B cell (primary cell): ENCODE measurements around the gene TENM4. TPM values are rescaled to one million over a fixed set of nuclear protein-coding genes. Genes with fewer than 3 reads are reported as not detected.

Experiments
- ATAC-seq: fragments of 200-7000 bp; cut with Tn5 transposase; one replicate; pipeline ENCODE4 v1.10.0; 2021; ENCODE audit warnings: low read depth, mild to moderate bottlenecking, moderate number of reproducible peaks, moderate library complexity
- CTCF ChIA-PET: fragments of 350-600 bp; sonication (Branson Sonifier 250); formaldehyde crosslinking; loops from one replicate; lab custom pipeline; 2021; ENCODE audit warnings: antibody characterized with exemption, inconsistent platforms; lab: Charles Lee
- POLR2A ChIA-PET: fragments of 350-600 bp; sonication (Branson Sonifier 250); formaldehyde crosslinking; loops from one replicate; lab custom pipeline; 2021; ENCODE audit warnings: antibody characterized with exemption; lab: Charles Lee
- DNase-seq: peaks from one replicate; pipeline ENCODE4 v3.0.0; 2013
- H2AFZ ChIP-seq: 2 replicates; pipeline ENCODE4 v1.6.1; 2012; ENCODE audit warnings: mild to moderate bottlenecking, low read depth, low read length; ENCODE audit not compliant: insufficient read depth, poor library complexity, severe bottlenecking
- H3K27ac ChIP-seq, 2 donors: 1 replicate in 1 of 2; 2 replicates in 1 of 2; pipeline ENCODE4 v1.5.1; 2012 to 2013; ENCODE audit warnings: low read length in 2 of 2, mild to moderate bottlenecking in 2 of 2, moderate library complexity in 1 of 2
- H3K27me3 ChIP-seq, 4 experiments: fragments of 200-600 bp in 1 of 4; sonication (generic) in 1 of 4; replicated peaks in 1 of 4; 1 replicate in 2 of 4; 2 replicates in 2 of 4; pipeline versions ENCODE4 v1.6.1 to v1.7.0; 2013 to 2016; ENCODE audit warnings: low read length in 3 of 4, mild to moderate bottlenecking in 2 of 4, mixed read lengths in 1 of 4, moderate library complexity in 1 of 4; ENCODE audit not compliant: insufficient read depth in 4 of 4, control insufficient read depth in 3 of 4; ENCODE audit errors: control extremely low read depth in 1 of 4
- H3K36me3 ChIP-seq, 2 experiments: replicated peaks in 1 of 2; 1 replicate in 1 of 2; 2 replicates in 1 of 2; pipeline versions ENCODE4 v1.6.1 to v1.7.1; 2013; ENCODE audit warnings: low read length in 1 of 2; ENCODE audit not compliant: insufficient read depth in 2 of 2, control insufficient read depth in 1 of 2; ENCODE audit errors: control extremely low read depth in 1 of 2, extremely low read depth in 1 of 2
- H3K4me1 ChIP-seq, 2 donors: fragments of 200-600 bp in 1 of 2; sonication (generic) in 1 of 2; 1 replicate in 1 of 2; 2 replicates in 1 of 2; pipeline versions ENCODE4 v1.5.1 to v1.6.1; 2013 to 2017; ENCODE audit warnings: low read length in 2 of 2; ENCODE audit not compliant: control insufficient read depth in 2 of 2, insufficient read depth in 2 of 2
- H3K4me2 ChIP-seq: replicated peaks from 2 replicates; pipeline ENCODE3; 2012; ENCODE audit warnings: mild to moderate bottlenecking, low read depth, low read length; ENCODE audit not compliant: poor library complexity, severe bottlenecking
- H3K4me3 ChIP-seq, 5 experiments: fragments of 200-600 bp in 1 of 5; sonication (generic) in 1 of 5; 1 replicate in 3 of 5; 2 replicates in 2 of 5; pipeline versions ENCODE4 v1.5.1 to v1.7.0; 2011 to 2016; ENCODE audit warnings: low read length in 4 of 5, mild to moderate bottlenecking in 4 of 5, low read depth in 2 of 5, control low read depth in 1 of 5, moderate library complexity in 1 of 5; ENCODE audit not compliant: insufficient read depth in 1 of 5; ENCODE audit errors: control extremely low read depth in 1 of 5, extremely low read depth in 1 of 5
- H3K79me2 ChIP-seq: fragments of 200-600 bp; sonication (generic); one replicate; pipeline ENCODE4 v1.6.0; 2016; ENCODE audit warnings: low read length; ENCODE audit not compliant: control insufficient read depth, insufficient read depth
- H3K9ac ChIP-seq: fragments of 200-600 bp; sonication (generic); 2 replicates; pipeline ENCODE4 v1.6.1; 2017; ENCODE audit warnings: mild to moderate bottlenecking, low read length, moderate library complexity
- H3K9me3 ChIP-seq, 3 donors: one replicate each; pipeline versions ENCODE4 v1.6.1 to v1.7.1; 2013; ENCODE audit warnings: low read length in 2 of 3; ENCODE audit not compliant: control insufficient read depth in 2 of 3, insufficient read depth in 1 of 3; ENCODE audit errors: control extremely low read depth in 1 of 3
- H4K20me1 ChIP-seq: 2 replicates; pipeline ENCODE4 v1.6.0; 2012; ENCODE audit warnings: mild to moderate bottlenecking, low read length; ENCODE audit not compliant: insufficient read depth, control insufficient read depth, poor library complexity, severe bottlenecking
- H3K27ac Mint-ChIP-seq: one replicate; pipeline ENCODE4 v1.8.0; 2021; ENCODE audit warnings: mixed read lengths
- H3K27me3 Mint-ChIP-seq: one replicate; pipeline ENCODE4 v1.8.0; 2021; ENCODE audit warnings: mixed read lengths
- H3K4me1 Mint-ChIP-seq: one replicate; pipeline ENCODE4 v1.8.0; 2021; ENCODE audit warnings: mixed read lengths
- H3K4me3 Mint-ChIP-seq: one replicate; pipeline ENCODE4 v1.8.0; 2021; ENCODE audit warnings: mixed read lengths
- H3K9me3 Mint-ChIP-seq: one replicate; pipeline ENCODE4 v1.8.0; 2022; ENCODE audit warnings: mixed read lengths; ENCODE audit not compliant: insufficient read depth
- EZH2 ChIP-seq: IDR thresholded peaks from 2 replicates; pipeline ENCODE4 v1.6.1; 2012; ENCODE audit warnings: borderline replicate concordance, low read depth, mild to moderate bottlenecking, moderate library complexity, low read length; ENCODE audit not compliant: insufficient read depth, poor library complexity, severe bottlenecking
- WGBS: methylation state at CpG from one replicate; pipeline ENCODE4 v1.1.5; 2013; ENCODE audit warnings: missing lambda C conversion rate; ENCODE audit not compliant: insufficient coverage; 5-methylcytosine and 5-hydroxymethylcytosine counted together
- intact Hi-C: fragments of 100-400 bp; cut with micrococcal nuclease; formaldehyde crosslinking; loops from one replicate; pipeline ENCODE4 v1.10.0; 2022
- polyA plus RNA-seq: library from polyadenylated mRNA; depleted of rRNA; stranded (reverse); fragments of >200 nt; gene quantifications from 2 replicates; pipeline ENCODE4 v1.2.3, GENCODE V29; 2012
- total RNA-seq, 2 donors: library from RNA; stranded (reverse); fragments of 120-200 nt in 1 of 2; gene quantifications; 1 replicate in 1 of 2; 2 replicates in 1 of 2; pipeline versions ENCODE4 v1.2.3 to v1.2.4, GENCODE V29; 2013 to 2022
- TF ChIP-seq, protein P1 (sequence below): fragments of 200-600 bp; IDR thresholded peaks from one replicate; pipeline ENCODE4 v1.8.0; 2022; ENCODE audit warnings: antibody characterized with exemption, mild to moderate bottlenecking

Gene TENM4
- total and polyA plus RNA-seq, 2 donors (not counting 1 experiment from before 2014, with no cell fraction given) = 0.09 to 5.7 TPM

DNA sequence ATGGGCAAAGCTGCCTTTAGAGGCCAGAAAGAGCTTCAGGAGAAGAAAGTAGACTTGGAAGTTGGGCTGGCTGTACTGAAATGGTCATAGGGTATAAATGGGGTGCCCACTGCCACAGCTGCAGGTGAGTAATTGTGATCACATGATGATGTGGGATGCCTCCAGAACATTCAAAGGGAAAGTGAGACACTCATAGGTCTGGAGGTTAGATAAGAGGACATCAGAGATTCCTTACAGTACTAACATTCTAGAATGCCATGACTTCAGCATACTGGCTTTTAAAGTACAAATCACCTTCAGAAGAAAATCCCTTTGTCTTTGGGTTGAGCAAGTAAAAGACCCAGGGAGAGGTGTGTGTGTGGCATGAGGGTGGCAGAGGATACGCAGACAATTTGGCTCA is 419.2 kb downstream of the TENM4 start:
- Histone ChIP-seq H3K9ac (no peak overlapping the region), H3K79me2 (no peaks in the 10 kb centered on the region), H3K27ac (no peak overlapping the region), H2AFZ (no peak overlapping the region), H3K4me1 (peaks cover 0 to under 1% of the 10 kb centered on the region in 2 donors), H3K4me3 (no peak overlapping the region), H3K4me2 (no peak overlapping the region), H3K27me3 (peaks cover 0 to 38% (median 15%) of the 10 kb centered on the region in 4 experiments), H3K36me3 (no peaks in the 10 kb centered on the region), H3K9me3 (no peaks in the 10 kb centered on the region), H4K20me1 (no peaks in the 10 kb centered on the region)
- POLR2A ChIA-PET = no interaction called here
- Mint-ChIP-seq H3K27ac (no peak overlapping the region), H3K9me3 (no peaks in the 10 kb centered on the region), H3K27me3 (peaks cover 47% of the 10 kb centered on the region), H3K4me1 (peaks cover 3% of the 10 kb centered on the region), H3K4me3 (no peak overlapping the region)
- TF ChIP-seq, protein P1, sequence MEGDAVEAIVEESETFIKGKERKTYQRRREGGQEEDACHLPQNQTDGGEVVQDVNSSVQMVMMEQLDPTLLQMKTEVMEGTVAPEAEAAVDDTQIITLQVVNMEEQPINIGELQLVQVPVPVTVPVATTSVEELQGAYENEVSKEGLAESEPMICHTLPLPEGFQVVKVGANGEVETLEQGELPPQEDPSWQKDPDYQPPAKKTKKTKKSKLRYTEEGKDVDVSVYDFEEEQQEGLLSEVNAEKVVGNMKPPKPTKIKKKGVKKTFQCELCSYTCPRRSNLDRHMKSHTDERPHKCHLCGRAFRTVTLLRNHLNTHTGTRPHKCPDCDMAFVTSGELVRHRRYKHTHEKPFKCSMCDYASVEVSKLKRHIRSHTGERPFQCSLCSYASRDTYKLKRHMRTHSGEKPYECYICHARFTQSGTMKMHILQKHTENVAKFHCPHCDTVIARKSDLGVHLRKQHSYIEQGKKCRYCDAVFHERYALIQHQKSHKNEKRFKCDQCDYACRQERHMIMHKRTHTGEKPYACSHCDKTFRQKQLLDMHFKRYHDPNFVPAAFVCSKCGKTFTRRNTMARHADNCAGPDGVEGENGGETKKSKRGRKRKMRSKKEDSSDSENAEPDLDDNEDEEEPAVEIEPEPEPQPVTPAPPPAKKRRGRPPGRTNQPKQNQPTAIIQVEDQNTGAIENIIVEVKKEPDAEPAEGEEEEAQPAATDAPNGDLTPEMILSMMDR = no peak
- TF ChIP-seq EZH2 = no peak
- intact Hi-C loops = no loop called here
- no peak for ATAC-seq
- DNase-seq = no peak
- WGBS = 100% methylated on average over 1 of the region's 1 CpG
- CTCF ChIA-PET = no interaction called here

DNA sequence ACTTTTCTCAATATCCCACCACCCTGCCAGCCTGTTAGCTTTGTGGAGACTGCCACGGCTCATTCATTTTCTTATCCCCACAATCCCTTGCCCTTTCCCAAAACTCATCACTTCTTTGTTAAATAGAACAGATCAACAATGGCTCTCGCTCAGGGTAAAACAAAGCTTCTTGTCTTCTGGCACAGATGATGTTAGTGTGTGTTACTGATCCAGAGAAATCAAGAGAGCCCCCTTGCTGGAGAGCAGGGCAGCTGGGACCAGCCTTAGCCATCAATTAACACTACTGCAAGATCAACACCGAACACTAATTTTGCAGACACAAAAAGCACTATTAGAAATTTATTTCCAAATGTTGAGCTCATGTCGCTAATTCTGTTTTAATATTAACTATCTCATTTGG is 420.9 kb downstream of the TENM4 start:
- Mint-ChIP-seq H3K9me3 (no peaks in the 10 kb centered on the region), H3K27me3 (peaks cover 46% of the 10 kb centered on the region), H3K4me1 (no peaks in the 10 kb centered on the region), H3K4me3 (no peak overlapping the region), H3K27ac (no peak overlapping the region)
- ChIA-PET CTCF (no interaction called here), POLR2A (no interaction called here)
- no peaks in the 10 kb centered on the region for H4K20me1 ChIP-seq
- no peaks in the 10 kb centered on the region for H3K4me1 ChIP-seq
- no peaks in the 10 kb centered on the region for H3K36me3 ChIP-seq
- no peak overlapping the region for H3K4me3 ChIP-seq
- no peak for DNase-seq
- no peak overlapping the region for H3K27ac ChIP-seq
- TF ChIP-seq EZH2 = no peak
- TF ChIP-seq, protein P1 = no peak
- H3K4me2 ChIP-seq = no peak overlapping the region
- intact Hi-C loops = no loop called here
- no peak for ATAC-seq
- H2AFZ ChIP-seq = no peak overlapping the region
- H3K9me3 ChIP-seq = no peaks in the 10 kb centered on the region
- no CpG with 5 or more reads among the region's 4 CpGs for WGBS
- H3K9ac ChIP-seq = no peak overlapping the region
- peaks cover 0 to 22% (median 7%) of the 10 kb centered on the region in 4 experiments for H3K27me3 ChIP-seq
- no peaks in the 10 kb centered on the region for H3K79me2 ChIP-seq
